Endothelial cell of umbilical vein (primary cell): ENCODE measurements around the gene MMP24.
"Not testable (repeated sequence)": the region's sequence is repeated elsewhere in the genome, so short reads cannot be mapped to it uniquely, and the experiment has no call there.

Source experiments
- MYC ChIP-seq: IDR thresholded peaks from one replicate; pipeline ENCODE4 v1.6.1; 2011; ENCODE audit warnings: mild to moderate bottlenecking, low read depth, low read length
- POLR2A ChIP-seq: IDR thresholded peaks from 2 replicates; pipeline ENCODE4 v1.6.1; 2012; ENCODE audit warnings: low read depth, mild to moderate bottlenecking, control low read depth, low read length
- POLR2AphosphoS5 ChIP-seq: IDR thresholded peaks from 2 replicates; pipeline ENCODE4 v1.6.1; 2012; ENCODE audit warnings: low read depth, mild to moderate bottlenecking, control low read depth, low read length, moderate library complexity; ENCODE audit not compliant: insufficient read depth
- TF ChIP-seq, protein P1 (sequence below), 2 donors: IDR thresholded peaks; 1 replicate in 1 of 2; 2 replicates in 1 of 2; pipeline ENCODE4 v1.5.1; 2011; ENCODE audit warnings: low read length in 2 of 2, mild to moderate bottlenecking in 2 of 2, moderate library complexity in 2 of 2, control low read depth in 1 of 2, inconsistent platforms in 1 of 2, low read depth in 1 of 2; ENCODE audit not compliant: insufficient read depth in 1 of 2; ENCODE audit errors: extremely low read depth in 1 of 2
- TF ChIP-seq, protein P2 (sequence below): IDR thresholded peaks from 2 replicates; pipeline ENCODE4 v1.6.1; 2011; ENCODE audit not compliant: insufficient read depth, insufficient read length

DNA sequence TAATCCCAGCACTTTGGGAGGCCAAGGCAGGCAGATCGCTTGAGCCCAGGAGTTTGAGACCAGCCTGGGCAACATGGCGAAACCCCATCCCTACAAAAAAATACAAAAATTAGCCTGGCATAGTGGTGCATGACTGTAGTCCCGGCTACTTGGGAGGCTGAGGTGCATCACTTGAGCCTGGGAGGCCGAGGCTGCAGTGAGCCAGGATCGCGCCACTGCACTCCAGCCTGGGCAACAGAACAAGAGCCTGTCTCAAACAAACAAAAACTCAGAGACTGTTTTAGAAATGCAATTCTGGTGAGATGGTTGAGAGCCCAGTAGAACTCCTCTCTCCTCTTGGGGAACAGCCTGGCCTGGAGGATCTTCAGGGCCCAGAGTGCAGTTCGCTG lies 89.1 kb downstream of the MMP24 start:
- TF ChIP-seq, protein P1, sequence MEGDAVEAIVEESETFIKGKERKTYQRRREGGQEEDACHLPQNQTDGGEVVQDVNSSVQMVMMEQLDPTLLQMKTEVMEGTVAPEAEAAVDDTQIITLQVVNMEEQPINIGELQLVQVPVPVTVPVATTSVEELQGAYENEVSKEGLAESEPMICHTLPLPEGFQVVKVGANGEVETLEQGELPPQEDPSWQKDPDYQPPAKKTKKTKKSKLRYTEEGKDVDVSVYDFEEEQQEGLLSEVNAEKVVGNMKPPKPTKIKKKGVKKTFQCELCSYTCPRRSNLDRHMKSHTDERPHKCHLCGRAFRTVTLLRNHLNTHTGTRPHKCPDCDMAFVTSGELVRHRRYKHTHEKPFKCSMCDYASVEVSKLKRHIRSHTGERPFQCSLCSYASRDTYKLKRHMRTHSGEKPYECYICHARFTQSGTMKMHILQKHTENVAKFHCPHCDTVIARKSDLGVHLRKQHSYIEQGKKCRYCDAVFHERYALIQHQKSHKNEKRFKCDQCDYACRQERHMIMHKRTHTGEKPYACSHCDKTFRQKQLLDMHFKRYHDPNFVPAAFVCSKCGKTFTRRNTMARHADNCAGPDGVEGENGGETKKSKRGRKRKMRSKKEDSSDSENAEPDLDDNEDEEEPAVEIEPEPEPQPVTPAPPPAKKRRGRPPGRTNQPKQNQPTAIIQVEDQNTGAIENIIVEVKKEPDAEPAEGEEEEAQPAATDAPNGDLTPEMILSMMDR (IDR thresholded peaks at IDR 0.05; ENCODE audit: extremely low read depth in 1 of 2, insufficient read depth in 1 of 2, low read depth in 1 of 2, low read length in 2 of 2): not testable (repeated sequence)
- TF ChIP-seq POLR2A, MYC, POLR2AphosphoS5: not testable (repeated sequence)
- TF ChIP-seq, protein P2, sequence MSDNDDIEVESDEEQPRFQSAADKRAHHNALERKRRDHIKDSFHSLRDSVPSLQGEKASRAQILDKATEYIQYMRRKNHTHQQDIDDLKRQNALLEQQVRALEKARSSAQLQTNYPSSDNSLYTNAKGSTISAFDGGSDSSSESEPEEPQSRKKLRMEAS: not testable (repeated sequence)
